SK-N-SH (cell line): ENCODE measurements around the gene MN1. TPM values are rescaled to one million over a fixed set of nuclear protein-coding genes. Genes with fewer than 3 reads are reported as not detected.

ENCODE experiments used
- CTCF ChIA-PET: fragments of 300-600, 350-600 bp; formaldehyde crosslinking; extraction: SDS; loops from one replicate; lab custom pipeline; 2021; lab: Yijun Ruan, JAX
- POLR2A ChIA-PET: fragments of 350-600 bp; sonication (Branson Sonifier 250); formaldehyde crosslinking; extraction: SDS; loops from one replicate; lab custom pipeline; 2020; ENCODE audit warnings: antibody characterized with exemption, inconsistent platforms; lab: Yijun Ruan, JAX
- DNase-seq: peaks from one replicate; pipeline ENCODE4 v3.0.0; 2012
- H2AFZ ChIP-seq: fragments of 200-600 bp; sonication (generic); 2 replicates; pipeline ENCODE4 v1.8.1; 2016; ENCODE audit warnings: antibody characterized with exemption, mild to moderate bottlenecking, low read depth
- H3F3A ChIP-seq: fragments of 200-600 bp; sonication (generic); replicated peaks from 2 replicates; pipeline ENCODE3; 2016; ENCODE audit warnings: antibody characterized with exemption, mild to moderate bottlenecking; ENCODE audit not compliant: insufficient read depth
- H3K27ac ChIP-seq, 2 experiments: fragments of 200-500 bp in 1 of 2; fragments of 200-600 bp in 1 of 2; sonication (Bioruptor generic) in 1 of 2; sonication (generic), shearing (Covaris generic) in 1 of 2; 2 replicates each; pipeline versions ENCODE4 v1.5.1 to v1.6.1; 2014 to 2016; ENCODE audit warnings: low read depth in 2 of 2, inconsistent platforms in 1 of 2, low read length in 1 of 2, mild to moderate bottlenecking in 1 of 2, mixed read lengths in 1 of 2
- H3K27me3 ChIP-seq: fragments of 200-600 bp; sonication (generic), shearing (Covaris generic); 2 replicates; pipeline ENCODE4 v1.6.1; 2016; ENCODE audit warnings: mixed run types; ENCODE audit not compliant: insufficient read depth
- H3K36me3 ChIP-seq, 2 experiments: fragments of 200-500 bp in 1 of 2; fragments of 200-600 bp in 1 of 2; sonication (Bioruptor generic) in 1 of 2; sonication (generic) in 1 of 2; replicated peaks in 1 of 2; 2 replicates each; pipeline versions ENCODE3 to v1.5.1; 2014 to 2016; ENCODE audit warnings: low read length in 1 of 2, mild to moderate bottlenecking in 1 of 2; ENCODE audit not compliant: insufficient read depth in 2 of 2, control insufficient read depth in 1 of 2
- H3K4me1 ChIP-seq, 2 experiments: fragments of 200-500 bp in 1 of 2; fragments of 200-600 bp in 1 of 2; sonication (Bioruptor generic) in 1 of 2; sonication (generic), shearing (Covaris generic) in 1 of 2; 2 replicates each; pipeline versions ENCODE4 v1.5.1 to v1.6.1; 2014 to 2016; ENCODE audit warnings: low read depth in 1 of 2, low read length in 1 of 2, mixed run types in 1 of 2; ENCODE audit not compliant: insufficient read depth in 2 of 2, control insufficient read depth in 1 of 2
- H3K4me2 ChIP-seq: fragments of 200-600 bp; sonication (generic), shearing (Covaris generic); 2 replicates; pipeline ENCODE4 v1.6.1; 2017; ENCODE audit warnings: mixed run types
- H3K4me3 ChIP-seq, 2 experiments: fragments of 200-500 bp in 1 of 2; fragments of 200-600 bp in 1 of 2; sonication (Bioruptor generic) in 1 of 2; sonication (generic), shearing (Covaris generic) in 1 of 2; 2 replicates each; pipeline versions ENCODE4 v1.5.1 to v1.8.1; 2014 to 2016; ENCODE audit warnings: low read depth in 2 of 2, inconsistent platforms in 1 of 2, low read length in 1 of 2, mild to moderate bottlenecking in 1 of 2, mixed read lengths in 1 of 2, moderate library complexity in 1 of 2
- H3K79me2 ChIP-seq: fragments of 200-600 bp; sonication (generic); 2 replicates; pipeline ENCODE4 v1.8.1; 2017; ENCODE audit warnings: mild to moderate bottlenecking; ENCODE audit not compliant: insufficient read depth
- H3K9ac ChIP-seq: fragments of 200-600 bp; sonication (generic); 2 replicates; pipeline ENCODE4 v1.6.1; 2017; ENCODE audit warnings: mixed run types
- H3K9me2 ChIP-seq: fragments of 200-600 bp; sonication (generic); 2 replicates; pipeline ENCODE4 v1.6.1; 2017; ENCODE audit warnings: mixed run types
- H3K9me3 ChIP-seq: fragments of 200-600 bp; sonication (generic); 2 replicates; pipeline ENCODE4 v1.6.1; 2017; ENCODE audit warnings: mixed run types, mild to moderate bottlenecking, moderate library complexity
- H4K20me1 ChIP-seq: fragments of 200-600 bp; sonication (generic); 2 replicates; pipeline ENCODE4 v1.6.1; 2017; ENCODE audit warnings: mild to moderate bottlenecking, mixed run types; ENCODE audit not compliant: insufficient read depth
- ELF1 ChIP-seq: IDR thresholded peaks from 2 replicates; pipeline ENCODE4 v1.4.0; 2012
- EP300 ChIP-seq, 2 experiments: IDR thresholded peaks; 2 replicates each; pipeline versions ENCODE4 v1.4.0 to v1.6.1; 2012; ENCODE audit warnings: borderline replicate concordance in 1 of 2, low read depth in 1 of 2, low read length in 1 of 2
- FOSL2 ChIP-seq: IDR thresholded peaks from 2 replicates; pipeline ENCODE4 v1.4.0; 2012; ENCODE audit warnings: low read depth, mild to moderate bottlenecking, moderate library complexity, borderline replicate concordance
- FOXJ3 ChIP-seq: sonication (generic); formaldehyde crosslinking; IDR thresholded peaks from 2 replicates; pipeline ENCODE4 v1.5.1; 2020; ENCODE audit warnings: mild to moderate bottlenecking, missing genetic modification reagents
- FOXM1 ChIP-seq: IDR thresholded peaks from 2 replicates; pipeline ENCODE4 v1.4.0; 2012; ENCODE audit warnings: low read depth, mild to moderate bottlenecking
- GABPA ChIP-seq: IDR thresholded peaks from 2 replicates; pipeline ENCODE4 v1.4.0; 2012; ENCODE audit warnings: low read depth, mild to moderate bottlenecking
- JUND ChIP-seq: IDR thresholded peaks from 2 replicates; pipeline ENCODE4 v1.4.0; 2012
- NRF1 ChIP-seq: IDR thresholded peaks from 2 replicates; pipeline ENCODE4 v1.6.1; 2012; ENCODE audit warnings: low read depth, mild to moderate bottlenecking, low read length
- RAD21 ChIP-seq: IDR thresholded peaks from 2 replicates; pipeline ENCODE4 v1.6.1; 2012; ENCODE audit warnings: mild to moderate bottlenecking, low read length
- RCOR1 ChIP-seq: fragments of 150-350 bp; IDR thresholded peaks from 2 replicates; pipeline ENCODE4 v1.6.1; 2017; ENCODE audit warnings: antibody characterized with exemption, low read length
- SIN3A ChIP-seq: IDR thresholded peaks from 2 replicates; pipeline ENCODE4 v1.6.1; 2012; ENCODE audit warnings: low read depth, mild to moderate bottlenecking, low read length, moderate library complexity, borderline replicate concordance
- TCF12 ChIP-seq: IDR thresholded peaks from 2 replicates; pipeline ENCODE4 v1.4.0; 2012
- TEAD4 ChIP-seq: IDR thresholded peaks from 2 replicates; pipeline ENCODE4 v1.4.0; 2012; ENCODE audit warnings: mild to moderate bottlenecking, borderline replicate concordance; ENCODE audit not compliant: insufficient read depth
- YY1 ChIP-seq: IDR thresholded peaks from 2 replicates; pipeline ENCODE4 v1.4.0; 2012; ENCODE audit warnings: low read depth, mild to moderate bottlenecking
- WGBS: methylation state at CpG from one replicate; pipeline ENCODE4 v1.1.6; 2017; ENCODE audit warnings: low lambda C conversion rate; 5-methylcytosine and 5-hydroxymethylcytosine counted together
- polyA plus RNA-seq, 3 experiments: library from polyadenylated mRNA; depleted of rRNA; stranded (reverse); fragments of >200 nt; gene quantifications; 2 replicates each; pipeline ENCODE4 v1.2.3, GENCODE V29; 2012
- TF ChIP-seq, protein P1 (sequence below): IDR thresholded peaks from 2 replicates; pipeline ENCODE4; 2012
- TF ChIP-seq, protein P2 (sequence below): IDR thresholded peaks from 2 replicates; pipeline ENCODE4 v1.6.1; 2012; ENCODE audit warnings: mild to moderate bottlenecking, low read depth, low read length, moderate library complexity
- TF ChIP-seq, protein P3 (sequence below): fragments of 150-350 bp; IDR thresholded peaks from 2 replicates; pipeline ENCODE4 v1.6.1; 2016; ENCODE audit warnings: mild to moderate bottlenecking, low read depth, low read length

The MN1 gene
- polyA plus RNA-seq, 1 of the 3 experiments (the other 2 are of a cell fraction): 0.20 TPM

DNA sequence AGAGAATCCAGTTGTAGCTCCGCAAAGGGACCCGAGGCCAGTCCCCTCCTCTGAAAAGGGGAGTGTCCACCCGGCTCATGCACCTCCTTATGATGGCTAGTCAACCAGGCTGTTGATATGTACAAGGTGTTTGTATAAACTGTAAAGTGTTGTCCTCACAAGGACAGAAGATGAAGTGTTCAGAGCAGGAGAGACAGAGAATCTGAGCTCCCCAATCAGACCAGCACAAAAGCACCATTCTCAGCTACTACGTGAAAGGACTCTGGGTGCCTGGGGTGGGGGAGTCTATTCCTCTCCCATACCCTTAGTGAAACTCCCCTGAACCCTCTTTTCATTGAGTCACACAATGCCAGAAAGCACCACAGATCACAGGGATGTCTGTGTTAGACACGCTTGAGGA, 49.4 kb downstream of the MN1 start:
- Histone ChIP-seq H3K4me1 (peaks cover 7 to 10% of the 10 kb centered on the region in 2 experiments; a peak in 3 of 4 replicates), H3K9ac (no peak overlapping the region), H3K9me2 (no peaks in the 10 kb centered on the region), H3K27ac (no peak overlapping the region)
- POLR2A ChIA-PET: no interaction called here
- DNase-seq: no peak
- TF ChIP-seq RAD21: no peak
- no peak for TF ChIP-seq FOXM1
- no peak for TF ChIP-seq YY1
- TF ChIP-seq ELF1: no peak
- TF ChIP-seq SIN3A: no peak
- TF ChIP-seq, protein P1, sequence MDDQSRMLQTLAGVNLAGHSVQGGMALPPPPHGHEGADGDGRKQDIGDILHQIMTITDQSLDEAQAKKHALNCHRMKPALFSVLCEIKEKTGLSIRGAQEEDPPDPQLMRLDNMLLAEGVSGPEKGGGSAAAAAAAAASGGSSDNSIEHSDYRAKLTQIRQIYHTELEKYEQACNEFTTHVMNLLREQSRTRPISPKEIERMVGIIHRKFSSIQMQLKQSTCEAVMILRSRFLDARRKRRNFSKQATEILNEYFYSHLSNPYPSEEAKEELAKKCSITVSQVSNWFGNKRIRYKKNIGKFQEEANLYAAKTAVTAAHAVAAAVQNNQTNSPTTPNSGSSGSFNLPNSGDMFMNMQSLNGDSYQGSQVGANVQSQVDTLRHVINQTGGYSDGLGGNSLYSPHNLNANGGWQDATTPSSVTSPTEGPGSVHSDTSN: no peak
- no peak for TF ChIP-seq TCF12
- TF ChIP-seq NRF1: no peak
- no peak for TF ChIP-seq EP300 (IDR thresholded peaks at IDR 0.05; ENCODE audit: borderline replicate concordance in 1 of 2, low read depth in 1 of 2, low read length in 1 of 2)
- TF ChIP-seq, protein P2, sequence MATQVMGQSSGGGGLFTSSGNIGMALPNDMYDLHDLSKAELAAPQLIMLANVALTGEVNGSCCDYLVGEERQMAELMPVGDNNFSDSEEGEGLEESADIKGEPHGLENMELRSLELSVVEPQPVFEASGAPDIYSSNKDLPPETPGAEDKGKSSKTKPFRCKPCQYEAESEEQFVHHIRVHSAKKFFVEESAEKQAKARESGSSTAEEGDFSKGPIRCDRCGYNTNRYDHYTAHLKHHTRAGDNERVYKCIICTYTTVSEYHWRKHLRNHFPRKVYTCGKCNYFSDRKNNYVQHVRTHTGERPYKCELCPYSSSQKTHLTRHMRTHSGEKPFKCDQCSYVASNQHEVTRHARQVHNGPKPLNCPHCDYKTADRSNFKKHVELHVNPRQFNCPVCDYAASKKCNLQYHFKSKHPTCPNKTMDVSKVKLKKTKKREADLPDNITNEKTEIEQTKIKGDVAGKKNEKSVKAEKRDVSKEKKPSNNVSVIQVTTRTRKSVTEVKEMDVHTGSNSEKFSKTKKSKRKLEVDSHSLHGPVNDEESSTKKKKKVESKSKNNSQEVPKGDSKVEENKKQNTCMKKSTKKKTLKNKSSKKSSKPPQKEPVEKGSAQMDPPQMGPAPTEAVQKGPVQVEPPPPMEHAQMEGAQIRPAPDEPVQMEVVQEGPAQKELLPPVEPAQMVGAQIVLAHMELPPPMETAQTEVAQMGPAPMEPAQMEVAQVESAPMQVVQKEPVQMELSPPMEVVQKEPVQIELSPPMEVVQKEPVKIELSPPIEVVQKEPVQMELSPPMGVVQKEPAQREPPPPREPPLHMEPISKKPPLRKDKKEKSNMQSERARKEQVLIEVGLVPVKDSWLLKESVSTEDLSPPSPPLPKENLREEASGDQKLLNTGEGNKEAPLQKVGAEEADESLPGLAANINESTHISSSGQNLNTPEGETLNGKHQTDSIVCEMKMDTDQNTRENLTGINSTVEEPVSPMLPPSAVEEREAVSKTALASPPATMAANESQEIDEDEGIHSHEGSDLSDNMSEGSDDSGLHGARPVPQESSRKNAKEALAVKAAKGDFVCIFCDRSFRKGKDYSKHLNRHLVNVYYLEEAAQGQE: no peak
- no peak for TF ChIP-seq FOSL2
- TF ChIP-seq FOXJ3: no peak
- TF ChIP-seq, all 33 proteins: peak for 0
- no peak overlapping the region for H2AFZ ChIP-seq
- no peaks in the 10 kb centered on the region for H3K9me3 ChIP-seq
- H4K20me1 ChIP-seq: no peaks in the 10 kb centered on the region
- 91% methylated on average over 4 of the region's 5 CpGs for WGBS
- no peak overlapping the region for H3K4me3 ChIP-seq
- no peak overlapping the region for H3K4me2 ChIP-seq
- H3K36me3 ChIP-seq: no peaks in the 10 kb centered on the region
- CTCF ChIA-PET: interaction anchor here (1.1 kb wide), 1 partner anchor 185 kb away, joined by 3 read pairs; no protein-coding TSS in a partner anchor
- no peaks in the 10 kb centered on the region for H3K79me2 ChIP-seq
- no peaks in the 10 kb centered on the region; the same call in 1 of the 2 replicates for H3K27me3 ChIP-seq
- no peaks in the 10 kb centered on the region for H3F3A ChIP-seq

DNA sequence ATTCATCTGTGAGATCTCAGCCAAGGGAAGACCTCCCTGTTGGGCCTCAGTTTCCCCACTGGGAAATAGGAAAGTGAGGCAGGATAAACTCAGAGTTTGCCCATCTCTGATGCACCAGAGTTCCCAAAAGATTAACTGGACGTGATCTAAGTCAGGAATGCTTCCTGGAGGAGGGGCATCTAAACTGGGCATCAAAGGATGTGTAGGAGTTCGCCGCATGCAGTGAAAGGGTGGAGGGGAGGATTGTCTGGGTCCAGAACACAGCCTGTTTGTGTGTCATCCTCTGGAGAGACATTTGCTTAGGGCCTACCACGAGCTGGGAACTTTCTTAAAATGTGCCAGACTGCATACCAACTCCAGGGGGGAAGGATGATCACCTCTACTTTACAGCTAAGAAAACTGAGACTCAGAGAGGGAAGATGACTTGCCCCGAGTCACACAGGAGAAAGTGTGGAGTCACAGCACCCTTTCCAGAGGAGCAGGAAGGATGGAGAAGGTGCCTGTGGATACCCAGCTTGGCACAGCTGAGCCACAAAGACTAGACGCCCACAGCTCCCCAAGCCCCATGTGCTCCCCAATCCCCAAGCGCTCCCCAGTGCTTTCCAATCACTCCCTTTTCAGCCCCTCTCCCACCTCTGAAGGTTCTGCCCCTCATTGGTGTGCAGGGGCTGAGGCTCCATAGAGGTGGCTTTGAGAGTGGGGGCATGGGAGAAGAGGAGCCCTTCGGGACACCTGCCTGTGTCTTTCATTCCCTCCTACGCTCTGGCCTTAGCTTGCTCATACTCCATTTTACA, 50.1 kb downstream of the MN1 start:
- H3K79me2 ChIP-seq: no peaks in the 10 kb centered on the region

More for the DNA sequence above, 50.1 kb downstream of the MN1 start:
- TF ChIP-seq JUND (no peak), GABPA (no peak), ELF1 (no peak), RCOR1 (no peak), TEAD4 (no peak)
- TF ChIP-seq, protein P3, sequence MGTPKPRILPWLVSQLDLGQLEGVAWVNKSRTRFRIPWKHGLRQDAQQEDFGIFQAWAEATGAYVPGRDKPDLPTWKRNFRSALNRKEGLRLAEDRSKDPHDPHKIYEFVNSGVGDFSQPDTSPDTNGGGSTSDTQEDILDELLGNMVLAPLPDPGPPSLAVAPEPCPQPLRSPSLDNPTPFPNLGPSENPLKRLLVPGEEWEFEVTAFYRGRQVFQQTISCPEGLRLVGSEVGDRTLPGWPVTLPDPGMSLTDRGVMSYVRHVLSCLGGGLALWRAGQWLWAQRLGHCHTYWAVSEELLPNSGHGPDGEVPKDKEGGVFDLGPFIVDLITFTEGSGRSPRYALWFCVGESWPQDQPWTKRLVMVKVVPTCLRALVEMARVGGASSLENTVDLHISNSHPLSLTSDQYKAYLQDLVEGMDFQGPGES: no peak
- TF ChIP-seq, all 33 proteins: peak for 0
- H4K20me1 ChIP-seq: no peaks in the 10 kb centered on the region
- CTCF ChIA-PET: no interaction called here
- no peak overlapping the region for H3K27ac ChIP-seq
- H3K36me3 ChIP-seq: no peaks in the 10 kb centered on the region
- H3K4me1 ChIP-seq: peaks cover 7 to 10% of the 10 kb centered on the region in 2 experiments; a peak in 3 of 4 replicates
- H2AFZ ChIP-seq: no peak overlapping the region
- H3K9me3 ChIP-seq: no peaks in the 10 kb centered on the region
- WGBS: 68% methylated on average over 8 of the region's 9 CpGs
- H3K4me2 ChIP-seq: no peak overlapping the region
- no peaks in the 10 kb centered on the region for H3K9me2 ChIP-seq
- H3K4me3 ChIP-seq: no peak overlapping the region
- H3K27me3 ChIP-seq: no peaks in the 10 kb centered on the region; the same call in 1 of the 2 replicates
- no peak for DNase-seq
- POLR2A ChIA-PET: no interaction called here
- H3F3A ChIP-seq: no peaks in the 10 kb centered on the region
- no peak overlapping the region for H3K9ac ChIP-seq
